GM18498 (cell line): ENCODE data around the gene MAST4.
A peak's percentile ranks its signal among the peaks of the same experiment; 100 is the strongest.

Experiments
- ATAC-seq: cut with Tn5 transposase; IDR thresholded peaks from one replicate; pipeline ENCODE4 v1.9.1; 2021; ENCODE audit warnings: mild to moderate bottlenecking, moderate library complexity; ENCODE audit not compliant: unreplicated experiment

Gene MAST4

DNA sequence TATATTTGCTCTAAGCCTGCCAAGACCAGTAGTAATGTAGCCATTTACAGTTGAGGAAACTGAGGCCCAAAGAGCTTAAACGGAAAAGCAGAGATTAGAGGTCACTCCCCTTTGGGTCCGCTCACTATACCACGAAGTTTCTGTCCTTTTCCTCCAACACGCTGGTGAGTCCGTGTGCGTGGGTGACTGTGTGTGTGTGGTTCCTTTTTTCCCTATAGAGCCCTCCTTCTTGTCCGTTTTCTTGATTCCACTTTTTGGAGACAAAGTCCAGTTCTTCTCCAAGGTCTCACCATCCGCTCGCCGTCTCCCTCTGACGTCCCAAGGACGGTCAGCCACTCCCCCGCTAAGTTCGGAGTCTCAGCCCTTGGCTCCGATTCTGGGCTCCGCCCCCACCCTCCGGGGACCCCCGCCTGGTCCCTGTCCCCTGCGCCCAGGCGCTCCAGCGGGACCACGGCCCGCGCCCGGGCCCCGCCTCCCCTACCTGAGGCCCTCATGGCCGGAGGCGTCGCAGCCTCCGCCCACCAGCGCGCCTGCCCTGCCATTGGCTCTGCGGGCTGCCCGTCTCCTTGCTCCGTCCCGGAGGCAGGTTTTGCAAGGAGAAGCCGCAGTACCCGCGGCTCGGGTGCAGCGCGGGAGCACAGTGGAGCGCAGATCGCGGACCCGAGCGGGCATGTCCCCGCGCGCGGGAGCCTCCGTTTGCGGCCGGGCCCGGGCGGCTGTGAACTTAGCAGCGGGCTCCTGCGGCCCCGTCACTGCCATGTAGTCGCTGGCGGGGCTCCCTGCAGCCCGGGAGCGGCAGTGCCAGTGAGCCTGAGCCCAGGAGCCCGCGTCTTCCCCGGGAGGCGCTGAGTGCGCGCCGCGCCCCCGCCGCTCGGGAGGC lies at the start of gene MAST4:
TSS of gene MAST4 (plus strand) at position 638 of the 880 bp plus-strand sequence. CDS start 263 bp downstream, outside the sequence.
- ATAC-seq, result peak; percentile 100

DNA sequence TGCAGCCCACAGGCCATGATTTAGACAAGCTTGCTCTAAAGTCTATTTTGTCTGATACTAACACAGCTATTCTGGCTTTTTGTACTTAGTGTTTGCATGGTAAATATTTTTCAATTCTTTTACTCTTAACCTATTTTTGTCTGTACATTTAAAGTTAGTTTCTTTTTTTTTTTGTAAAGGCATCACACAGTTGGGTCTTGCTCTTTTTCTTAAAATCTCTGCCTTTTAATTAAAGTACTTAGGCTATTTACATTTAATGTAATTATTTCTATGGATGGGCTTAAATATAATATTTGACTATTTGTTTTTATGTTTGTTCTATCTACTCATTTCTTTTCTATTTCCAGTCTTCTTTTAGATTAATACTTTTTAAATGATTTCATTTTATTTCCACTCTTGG lies 49.7 kb upstream of the MAST4 start:
- no peak for ATAC-seq

GRCh38 chr5:66551338-66551737 lies 44.9 kb upstream of the MAST4 start:
- ATAC-seq, result no peak

GRCh38 chr5:66551945-66552344 lies 44.2 kb upstream of the MAST4 start:
- ATAC-seq, result no peak

DNA sequence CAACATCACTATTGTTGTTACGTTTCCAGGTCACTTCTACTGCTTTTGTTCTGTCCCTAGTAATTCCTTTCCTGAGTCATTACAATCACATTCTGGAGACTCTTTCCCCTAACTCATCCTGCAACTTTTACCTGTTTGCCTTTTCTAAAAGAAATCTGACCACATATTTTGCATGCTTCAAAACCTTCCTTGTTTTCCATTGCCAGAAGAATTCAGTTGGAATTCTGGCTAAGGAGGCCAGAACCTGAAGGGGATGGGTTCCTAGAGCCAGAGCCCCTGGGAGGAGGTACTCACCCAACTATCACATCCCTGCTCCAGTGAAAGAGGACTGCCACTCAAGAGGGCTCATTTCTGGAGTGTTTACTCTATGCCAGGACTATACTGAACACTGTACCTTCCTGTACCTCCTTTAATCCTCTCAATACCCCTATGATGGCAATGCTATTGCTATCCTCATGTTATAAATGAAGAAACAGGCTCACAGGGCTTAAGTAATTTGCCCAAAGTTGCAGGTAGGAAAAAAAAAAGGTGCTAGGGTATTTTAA lies 42.8 kb upstream of the MAST4 start:
- ATAC-seq, result no peak

DNA sequence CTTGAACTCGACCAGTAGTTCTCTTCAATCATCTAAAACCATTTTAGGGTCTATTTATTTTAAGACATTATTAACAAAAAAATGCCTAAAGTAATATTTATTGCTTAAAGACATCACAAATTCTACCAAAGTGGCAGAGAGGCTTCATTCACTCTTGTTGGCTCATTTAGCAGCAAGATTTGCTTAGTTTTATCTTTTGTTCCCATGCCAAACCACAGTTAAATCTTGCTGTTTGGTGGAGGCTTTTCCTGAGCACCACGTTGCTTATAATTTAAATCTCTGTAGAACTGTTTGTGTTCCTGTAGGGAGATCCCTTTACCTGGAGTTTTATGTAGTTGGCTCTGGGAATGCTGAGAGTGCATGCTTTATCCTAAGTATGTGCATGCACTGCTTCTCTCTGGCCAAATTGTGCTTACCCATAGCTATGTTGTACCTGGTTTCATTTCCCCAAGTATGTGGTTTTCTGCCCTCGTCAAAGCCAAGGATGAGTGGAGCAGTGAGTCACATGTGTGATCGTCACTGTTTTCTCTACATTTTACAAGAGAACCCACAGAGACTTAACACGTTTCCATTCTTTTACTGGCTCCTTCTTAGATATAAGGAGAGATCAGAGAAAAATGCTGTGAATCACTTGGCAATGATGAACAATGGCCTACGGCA lies 42.1 kb upstream of the MAST4 start:
- ATAC-seq, result peak; percentile 97

DNA sequence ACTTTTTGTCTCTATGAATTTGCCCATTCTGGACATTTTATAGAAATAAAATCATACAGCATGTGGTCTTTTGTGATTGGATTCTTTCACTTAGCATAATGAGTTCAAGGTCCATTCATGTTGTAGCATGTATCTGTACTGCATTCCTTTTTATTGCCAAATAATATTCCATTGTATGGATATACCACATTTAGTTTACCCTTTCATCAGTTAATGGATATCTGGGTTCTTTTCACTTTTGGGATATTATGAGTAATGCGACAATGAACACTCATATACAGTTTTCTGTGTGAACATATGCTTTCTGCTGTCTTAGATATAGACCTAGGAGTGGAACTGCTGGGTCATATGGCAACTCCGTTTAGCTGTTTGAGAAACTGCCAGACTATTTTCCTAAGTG lies 41.3 kb upstream of the MAST4 start:
- no peak for ATAC-seq

DNA sequence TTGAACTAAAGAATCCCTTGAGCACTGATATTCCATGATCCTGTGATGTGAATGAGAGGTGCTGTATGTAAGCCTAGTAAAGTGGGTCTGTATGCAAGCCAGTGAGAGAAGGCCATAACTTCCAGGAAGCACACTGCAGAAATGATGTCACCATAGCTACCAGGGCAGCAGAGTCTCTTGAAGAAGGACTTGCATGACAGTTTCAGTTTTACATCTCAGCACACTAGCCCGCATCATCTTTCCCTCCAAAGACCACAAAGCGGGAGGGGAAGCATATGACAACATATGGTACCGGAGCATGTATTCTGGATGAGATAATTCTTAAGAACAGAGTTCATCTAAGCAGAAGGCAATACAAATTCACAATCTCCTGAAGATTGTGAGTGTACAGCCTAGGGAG lies 37.6 kb upstream of the MAST4 start:
- peak; percentile 59 for ATAC-seq

DNA sequence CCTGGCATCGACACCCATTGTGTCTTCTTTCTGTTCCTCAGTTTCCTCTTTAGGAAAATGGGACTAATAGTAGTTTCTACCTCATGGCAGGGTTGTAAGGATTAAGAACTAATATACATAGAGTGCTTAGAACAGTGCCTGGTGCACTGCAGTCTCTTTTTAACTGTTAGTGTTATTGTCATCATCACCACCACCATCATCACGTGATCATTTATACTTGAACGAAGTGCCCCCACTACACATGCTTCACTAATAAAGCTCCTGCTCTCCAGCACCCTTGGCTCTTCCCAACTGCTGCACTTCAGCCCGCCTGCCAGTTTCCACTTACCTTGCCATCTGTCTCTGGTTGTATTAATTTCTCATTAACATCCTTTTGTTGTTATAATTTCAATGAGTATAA lies 35.8 kb upstream of the MAST4 start:
- no peak for ATAC-seq

- ATAC-seq, result no peak
Measured at GRCh38 chr5:66561256-66561990, 34.8 kb upstream of the MAST4 start.

DNA sequence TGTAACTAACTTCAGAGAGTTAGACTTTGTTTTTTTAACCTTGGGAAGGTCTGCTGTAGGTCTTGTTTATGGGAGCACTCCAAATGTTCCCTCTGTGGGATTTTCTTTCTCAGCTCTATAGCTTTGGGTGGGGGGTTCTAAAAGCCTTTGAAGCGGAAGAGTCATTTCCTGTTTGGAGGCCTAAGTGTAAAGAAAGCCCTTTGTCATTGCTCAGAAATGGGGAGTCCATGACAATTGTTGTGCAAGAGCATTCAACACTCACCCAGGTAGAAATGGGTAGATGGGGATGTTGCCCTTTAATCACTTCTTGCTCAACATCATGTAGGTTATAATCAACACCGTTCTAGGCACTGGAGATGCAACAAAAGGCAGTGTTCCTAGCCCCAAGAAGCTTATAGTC lies 30.3 kb upstream of the MAST4 start:
- no peak for ATAC-seq

- no peak for ATAC-seq
Measured at GRCh38 chr5:66567474-66567873, 28.7 kb upstream of the MAST4 start.

DNA sequence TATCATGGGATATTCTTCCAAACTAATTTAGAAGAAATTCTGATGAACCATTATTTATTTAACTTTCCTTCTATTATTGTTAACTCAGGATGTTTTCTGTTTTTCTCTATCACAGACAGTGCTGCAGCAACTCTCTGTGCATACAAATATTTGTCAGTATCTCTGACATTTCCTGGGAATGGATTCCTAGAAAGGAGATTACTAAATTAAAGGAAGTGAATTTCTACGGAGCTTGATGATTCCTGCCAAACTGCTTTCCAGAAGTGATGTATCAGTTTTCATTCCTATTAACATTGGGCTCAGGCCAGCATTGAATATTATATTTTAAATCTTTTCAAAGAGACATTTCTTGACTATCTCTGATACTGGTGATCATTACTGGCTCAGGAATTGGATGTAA lies 26.0 kb upstream of the MAST4 start:
- no peak for ATAC-seq

DNA sequence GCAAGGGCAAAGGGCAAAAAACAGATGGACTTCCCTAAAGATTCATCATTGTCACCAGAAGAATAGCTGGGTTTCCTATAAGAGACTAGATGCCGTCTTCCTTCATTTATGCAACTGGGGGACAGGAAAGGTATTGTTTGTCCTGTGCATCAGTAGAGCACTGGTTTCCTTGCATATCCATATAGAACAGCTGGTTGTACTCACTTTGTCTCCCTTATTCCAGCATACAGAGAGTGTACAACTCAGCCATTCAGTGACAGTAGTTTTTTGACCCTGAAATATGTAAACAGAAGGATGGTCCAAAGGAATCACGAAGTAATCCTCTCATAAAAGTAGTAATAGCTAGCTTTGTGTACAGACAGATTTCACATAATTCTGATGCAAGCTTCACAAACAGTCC lies 22.5 kb upstream of the MAST4 start:
- no peak for ATAC-seq

DNA sequence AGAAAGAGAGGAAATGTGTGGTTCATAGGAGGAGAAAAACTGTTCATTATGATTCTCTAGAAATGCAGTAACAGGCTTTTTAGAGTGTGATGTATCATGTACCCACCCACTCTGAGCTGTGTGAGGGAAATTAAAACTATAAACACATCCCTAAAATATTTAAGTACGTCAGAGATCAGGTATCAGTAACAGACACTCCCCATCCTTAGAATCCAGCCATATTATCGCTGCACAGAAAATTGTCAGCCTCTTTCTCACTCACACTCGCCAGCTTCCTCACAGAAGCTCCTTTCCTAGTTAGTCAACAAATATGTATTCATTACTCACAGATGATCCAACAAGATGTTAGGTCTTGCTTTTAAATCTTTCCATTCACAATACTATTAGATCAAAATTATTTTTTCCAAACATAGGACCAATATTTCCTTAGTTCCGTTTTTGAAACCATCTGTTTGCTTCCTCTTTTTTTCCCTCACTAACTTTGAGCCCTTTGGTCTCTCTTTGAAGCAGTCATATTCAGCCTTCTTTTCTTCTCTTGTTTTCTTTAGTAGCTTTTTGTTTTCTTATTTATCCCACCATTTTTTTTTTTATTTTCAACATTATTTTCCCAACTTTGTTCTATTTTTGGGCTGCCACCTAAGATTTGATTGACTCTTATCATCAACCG lies 13.6 kb upstream of the MAST4 start:
- ATAC-seq, result no peak

DNA sequence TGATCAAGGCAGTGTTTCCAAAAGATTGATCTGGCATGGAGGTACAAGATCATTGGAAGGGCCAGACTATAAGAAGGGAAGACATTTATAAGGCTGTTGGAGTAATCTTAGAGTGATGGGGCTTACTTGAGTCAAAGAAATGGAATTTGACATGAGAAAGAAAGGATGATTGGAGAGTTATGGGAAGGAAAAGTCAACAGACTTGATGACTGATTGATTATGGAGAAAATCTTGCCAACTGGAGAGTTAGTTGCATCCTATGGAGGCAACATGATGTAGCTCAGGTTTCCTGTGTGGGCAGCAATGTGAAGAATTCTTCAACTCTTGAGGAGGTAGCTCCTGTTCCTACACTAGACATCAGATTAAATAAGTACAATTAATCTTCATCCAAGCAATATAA lies 10.9 kb upstream of the MAST4 start:
- no peak for ATAC-seq

GRCh38 chr5:66587771-66588170 lies 8.4 kb upstream of the MAST4 start:
- ATAC-seq, result no peak

GRCh38 chr5:66596636-66597182 lies 516 bp downstream of the MAST4 start:
- ATAC-seq, result peak; percentile 39

DNA sequence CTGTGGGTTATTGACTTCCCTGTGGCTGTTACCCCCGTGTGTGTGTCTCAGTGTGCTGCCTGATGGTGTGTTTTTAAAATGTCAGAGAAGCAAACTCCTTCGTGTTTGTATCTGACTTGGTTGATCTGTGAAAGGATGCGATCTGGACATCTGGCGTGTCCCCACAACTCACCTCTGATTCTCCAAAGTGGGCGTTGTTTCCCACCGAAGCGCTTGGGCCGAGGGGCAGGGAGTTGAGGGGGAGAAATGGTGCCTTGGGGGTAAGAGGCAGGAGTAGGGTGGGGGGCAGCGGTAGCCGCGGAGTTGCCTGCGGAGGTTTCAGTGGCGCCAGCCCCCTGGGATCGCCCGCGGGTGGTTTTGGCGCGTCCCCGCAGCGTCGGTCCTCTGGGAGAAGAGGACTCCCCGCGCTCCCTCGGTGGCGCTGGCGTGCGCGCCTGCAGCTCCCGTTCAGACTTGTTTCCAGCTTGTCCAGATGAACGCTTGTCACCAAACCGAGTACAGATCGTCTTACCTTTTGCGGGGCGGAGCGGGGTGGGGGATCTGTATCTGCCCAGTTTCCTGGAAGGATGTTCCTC lies 1.1 kb downstream of the MAST4 start:
- ATAC-seq, result no peak

GRCh38 chr5:66602621-66603020 lies 6.4 kb downstream of the MAST4 start:
- ATAC-seq, result no peak
